ENCODE measurements around the gene C2orf92. TPM values are rescaled to one million over a fixed set of nuclear protein-coding genes. Genes with fewer than 3 reads are reported as not detected.

The C2orf92 gene
- total RNA-seq, 1 experiment from 2014 or later, result 6.0 TPM

GRCh38 chr2:97644023-97644717 lies 25.3 kb upstream of the C2orf92 start:
- CTCF ChIA-PET, result no interaction called here
- in situ Hi-C loops (cut with HindIII; ENCODE audit: low pct_unique_long_range_greater_than_20kb, low sequenced_read_pairs), result no loop called here
- POLR2A ChIA-PET, result no interaction called here

GRCh38 chr2:97645112-97645694 lies 24.3 kb upstream of the C2orf92 start:
- intact Hi-C loops (cut with micrococcal nuclease; ENCODE audit: unreplicated experiment) (no loop called here), in situ Hi-C loops (cut with HindIII; ENCODE audit: low pct_unique_long_range_greater_than_20kb, low sequenced_read_pairs) (no loop called here)

More at GRCh38 chr2:97644023-97644717, 25.3 kb upstream of the C2orf92 start:
- Histone ChIP-seq H3K9me3 (ENCODE audit: control insufficient read depth, insufficient read depth, low read depth, low read length) (no peaks in the 10 kb centered on the region), H3K36me3 (ENCODE audit: control insufficient read depth, insufficient read depth, low read length) (peaks cover 17% of the 10 kb centered on the region), H3K27me3 (ENCODE audit: control insufficient read depth, insufficient read depth, low read length) (no peaks in the 10 kb centered on the region), H3K4me1 (ENCODE audit: control insufficient read depth, insufficient read depth, low read length) (peaks cover 7% of the 10 kb centered on the region; the same call in 1 of the 2 replicates), H3K27ac (ENCODE audit: low read length) (no peak overlapping the region), H3K4me3 (ENCODE audit: low read depth in 2 of 2, low read length in 2 of 2) (no peak overlapping the region)
- TF ChIP-seq TCF7L2 (IDR thresholded peaks at IDR 0.05; ENCODE audit: low read depth, low read length), result no peak
- no peak for TF ChIP-seq CTCF (IDR thresholded peaks at IDR 0.05)
- no peak for TF ChIP-seq POLR2AphosphoS5 (IDR thresholded peaks at IDR 0.05; ENCODE audit: low read depth, low read length)
- no peak for TF ChIP-seq REST (IDR thresholded peaks at IDR 0.05; ENCODE audit: insufficient read depth in 1 of 2, low read depth in 2 of 2, low read length in 1 of 2)
- intact Hi-C loops (cut with micrococcal nuclease; ENCODE audit: unreplicated experiment), result no loop called here
- no peak for ATAC-seq
- no peak for DNase-seq (ENCODE audit: low read depth, low spot score)
- no TSS peak for BruUV-seq (replicated peaks)

More at GRCh38 chr2:97645112-97645694, 24.3 kb upstream of the C2orf92 start:
- Histone ChIP-seq H3K27ac (ENCODE audit: low read length) (peak overlapping the region; percentile 86), H3K4me1 (ENCODE audit: control insufficient read depth, insufficient read depth, low read length) (peaks cover 7% of the 10 kb centered on the region; the same call in 1 of the 2 replicates), H3K36me3 (ENCODE audit: control insufficient read depth, insufficient read depth, low read length) (peaks cover 17% of the 10 kb centered on the region), H3K27me3 (ENCODE audit: control insufficient read depth, insufficient read depth, low read length) (no peaks in the 10 kb centered on the region), H3K9me3 (ENCODE audit: control insufficient read depth, insufficient read depth, low read depth, low read length) (no peaks in the 10 kb centered on the region), H3K4me3 (ENCODE audit: low read depth in 2 of 2, low read length in 2 of 2) (peak overlapping the region; percentile 91 to 94)
- POLR2A ChIA-PET, result interaction anchor here (1.1 kb wide), 1 partner anchor 19 kb away, joined by 7 read pairs; no protein-coding TSS in a partner anchor
- no peak for TF ChIP-seq POLR2AphosphoS5 (IDR thresholded peaks at IDR 0.05; ENCODE audit: low read depth, low read length)
- TF ChIP-seq CTCF (IDR thresholded peaks at IDR 0.05), result no peak
- no peak for TF ChIP-seq REST (IDR thresholded peaks at IDR 0.05; ENCODE audit: insufficient read depth in 1 of 2, low read depth in 2 of 2, low read length in 1 of 2)
- TF ChIP-seq TCF7L2 (IDR thresholded peaks at IDR 0.05; ENCODE audit: low read depth, low read length), result no peak
- no peak for TF ChIP-seq SIN3A (IDR thresholded peaks at IDR 0.05; ENCODE audit: borderline replicate concordance, insufficient read depth, low read depth, low read length)
- TSS peak; percentile 88 for BruUV-seq (replicated peaks)
- CTCF ChIA-PET, result interaction anchor here (0.8 kb wide), 1 partner anchor 52 kb away, joined by 3 read pairs; no protein-coding TSS in a partner anchor
- ATAC-seq (peak; percentile 65), DNase-seq (ENCODE audit: low read depth, low spot score) (no peak)
